ENCODE results near the gene RGS10. TPM values are rescaled to one million over a fixed set of nuclear protein-coding genes. Genes with fewer than 3 reads are reported as not detected.

RGS10 gene
- total RNA-seq, 1 donor from 2014 or later, result 5.6 TPM

DNA sequence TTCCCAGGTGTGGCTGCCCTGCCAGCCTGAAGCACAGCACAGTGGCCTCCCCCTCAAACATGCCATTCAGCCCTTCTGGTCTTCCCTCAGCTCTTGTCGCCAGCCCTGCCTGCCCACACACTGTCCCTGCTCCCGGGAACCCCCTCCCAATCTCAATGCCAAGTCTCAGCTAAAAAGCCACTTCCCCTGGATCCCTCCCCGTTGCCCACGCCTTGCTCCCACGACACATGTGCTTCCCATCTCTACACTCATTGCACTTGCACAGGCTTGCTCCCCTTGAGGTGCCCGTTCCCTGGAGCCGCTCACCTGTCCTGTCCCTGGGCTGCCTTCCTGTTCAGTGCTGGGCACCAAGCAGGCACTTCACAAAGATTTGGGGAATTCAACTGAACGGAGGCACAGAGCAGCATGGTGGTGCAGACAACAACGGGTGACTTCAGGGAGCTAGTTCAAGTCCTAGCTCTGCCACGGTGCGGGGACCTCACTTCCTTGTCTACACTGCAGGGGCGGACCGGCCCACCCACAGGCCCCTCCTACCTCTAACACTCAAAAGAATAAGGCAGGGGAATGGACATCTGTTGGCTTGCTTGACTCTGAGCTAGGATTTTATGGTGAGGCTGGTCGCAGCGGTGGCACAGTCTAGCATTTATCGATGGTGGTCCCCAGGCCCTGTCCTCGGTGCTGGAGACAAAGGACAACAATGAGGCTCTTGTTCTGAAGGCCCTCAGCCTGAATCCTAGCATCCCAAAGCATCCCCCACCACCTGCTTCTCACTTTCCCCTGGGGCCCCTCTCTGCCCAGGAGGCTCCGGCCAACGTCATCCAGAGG, 18.4 kb downstream of the RGS10 start:
- TF ChIP-seq, protein P1, sequence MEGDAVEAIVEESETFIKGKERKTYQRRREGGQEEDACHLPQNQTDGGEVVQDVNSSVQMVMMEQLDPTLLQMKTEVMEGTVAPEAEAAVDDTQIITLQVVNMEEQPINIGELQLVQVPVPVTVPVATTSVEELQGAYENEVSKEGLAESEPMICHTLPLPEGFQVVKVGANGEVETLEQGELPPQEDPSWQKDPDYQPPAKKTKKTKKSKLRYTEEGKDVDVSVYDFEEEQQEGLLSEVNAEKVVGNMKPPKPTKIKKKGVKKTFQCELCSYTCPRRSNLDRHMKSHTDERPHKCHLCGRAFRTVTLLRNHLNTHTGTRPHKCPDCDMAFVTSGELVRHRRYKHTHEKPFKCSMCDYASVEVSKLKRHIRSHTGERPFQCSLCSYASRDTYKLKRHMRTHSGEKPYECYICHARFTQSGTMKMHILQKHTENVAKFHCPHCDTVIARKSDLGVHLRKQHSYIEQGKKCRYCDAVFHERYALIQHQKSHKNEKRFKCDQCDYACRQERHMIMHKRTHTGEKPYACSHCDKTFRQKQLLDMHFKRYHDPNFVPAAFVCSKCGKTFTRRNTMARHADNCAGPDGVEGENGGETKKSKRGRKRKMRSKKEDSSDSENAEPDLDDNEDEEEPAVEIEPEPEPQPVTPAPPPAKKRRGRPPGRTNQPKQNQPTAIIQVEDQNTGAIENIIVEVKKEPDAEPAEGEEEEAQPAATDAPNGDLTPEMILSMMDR (IDR thresholded peaks at IDR 0.05; ENCODE audit: borderline replicate concordance), result no peak
- Histone ChIP-seq H3K4me3 (no peak overlapping the region), H3K4me1 (no peaks in the 10 kb centered on the region), H3K27ac (replicated peaks) (no peak overlapping the region), H3K36me3 (no peaks in the 10 kb centered on the region), H3K27me3 (ENCODE audit: low read depth) (peaks cover 12% of the 10 kb centered on the region), H3K9me3 (replicated peaks) (no peaks in the 10 kb centered on the region)
- no peak for DNase-seq
- intact Hi-C loops (cut with micrococcal nuclease), result no loop called here

DNA sequence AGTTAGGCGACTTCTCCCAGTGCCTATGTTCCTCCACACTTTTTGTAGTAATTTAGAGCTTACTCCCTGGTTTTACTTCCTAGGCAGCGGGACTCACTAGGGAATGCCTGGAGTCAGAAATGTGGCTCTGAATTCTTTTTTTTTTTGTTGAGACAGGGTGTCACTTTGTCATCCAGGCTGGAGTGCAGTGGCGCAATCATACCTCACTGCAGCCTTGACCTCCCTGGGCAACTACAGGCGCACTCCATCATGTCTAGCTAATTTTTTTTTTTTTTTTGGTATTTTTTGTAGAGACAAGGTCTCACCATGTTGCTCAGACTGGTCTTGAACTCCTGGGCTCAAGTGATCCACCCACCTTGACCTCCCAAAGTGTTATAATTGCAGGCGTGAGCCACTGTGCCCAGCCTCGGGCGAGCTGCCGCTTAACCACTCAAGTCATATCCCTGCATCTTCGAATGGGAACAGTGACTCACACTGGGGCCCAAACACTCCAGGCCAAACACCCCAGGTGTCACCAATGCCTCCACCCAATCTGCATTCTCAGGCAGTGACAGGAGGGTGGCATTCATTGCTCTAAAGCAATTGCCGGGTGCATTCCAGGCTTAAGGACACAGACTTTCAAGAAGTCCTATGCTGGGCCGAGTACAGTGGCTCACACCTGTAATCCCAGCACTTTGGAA, 19.6 kb downstream of the RGS10 start:
- H3K36me3 ChIP-seq, result no peaks in the 10 kb centered on the region
- no peaks in the 10 kb centered on the region for H3K9me3 ChIP-seq (replicated peaks)
- H3K27me3 ChIP-seq (ENCODE audit: low read depth), result peaks cover 12% of the 10 kb centered on the region
- H3K4me3 ChIP-seq, result no peak overlapping the region
- H3K27ac ChIP-seq (replicated peaks), result no peak overlapping the region
- no peak for DNase-seq
- intact Hi-C loops (cut with micrococcal nuclease), result no loop called here
- H3K4me1 ChIP-seq, result no peaks in the 10 kb centered on the region
- TF ChIP-seq, protein P1 (IDR thresholded peaks at IDR 0.05; ENCODE audit: borderline replicate concordance), result no peak

DNA sequence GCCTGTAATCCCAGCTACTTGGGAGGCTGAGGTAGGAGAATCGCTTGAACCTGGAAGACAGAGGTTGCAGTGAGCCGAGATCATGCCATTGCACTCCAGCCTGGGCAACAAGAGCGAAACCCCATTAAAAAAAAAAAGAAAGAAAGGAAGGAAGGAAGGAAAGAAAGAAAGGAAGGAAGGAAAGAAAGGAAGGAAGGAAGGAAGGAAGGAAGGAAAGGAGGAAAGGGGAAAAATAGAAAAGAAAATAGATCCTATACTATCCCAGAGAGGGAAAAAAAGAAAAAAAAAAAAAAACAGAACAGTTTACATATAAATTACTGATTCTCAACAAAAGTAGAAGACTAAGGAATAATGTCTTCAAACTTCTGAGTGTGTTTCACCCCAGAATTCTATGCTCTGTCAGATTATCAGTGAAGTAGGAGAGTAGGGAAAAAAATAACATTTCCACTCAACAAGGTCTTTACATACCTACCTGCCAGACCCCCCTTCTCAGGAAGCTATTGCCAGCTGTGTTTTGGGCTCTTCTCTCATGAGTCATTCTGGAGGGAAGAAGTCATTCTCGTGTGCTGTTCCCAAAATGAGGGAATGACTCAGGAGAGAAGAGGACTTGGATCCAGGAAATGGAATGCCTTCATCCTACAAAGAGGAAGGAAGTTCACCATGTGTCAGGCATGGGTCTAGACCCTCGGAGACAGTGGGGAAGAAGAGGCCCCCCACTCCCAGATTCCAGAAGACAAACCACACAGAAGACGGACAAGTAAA, 20.9 kb downstream of the RGS10 start:
- H3K27me3 ChIP-seq (ENCODE audit: low read depth), result peaks cover 12% of the 10 kb centered on the region
- no peaks in the 10 kb centered on the region for H3K36me3 ChIP-seq
- no peak overlapping the region for H3K4me3 ChIP-seq
- intact Hi-C loops (cut with micrococcal nuclease), result no loop called here
- TF ChIP-seq, protein P1 (IDR thresholded peaks at IDR 0.05; ENCODE audit: borderline replicate concordance), result no peak
- no peak for DNase-seq
- no peaks in the 10 kb centered on the region for H3K9me3 ChIP-seq (replicated peaks)
- no peak overlapping the region for H3K27ac ChIP-seq (replicated peaks)
- peaks cover 1% of the 10 kb centered on the region for H3K4me1 ChIP-seq

DNA sequence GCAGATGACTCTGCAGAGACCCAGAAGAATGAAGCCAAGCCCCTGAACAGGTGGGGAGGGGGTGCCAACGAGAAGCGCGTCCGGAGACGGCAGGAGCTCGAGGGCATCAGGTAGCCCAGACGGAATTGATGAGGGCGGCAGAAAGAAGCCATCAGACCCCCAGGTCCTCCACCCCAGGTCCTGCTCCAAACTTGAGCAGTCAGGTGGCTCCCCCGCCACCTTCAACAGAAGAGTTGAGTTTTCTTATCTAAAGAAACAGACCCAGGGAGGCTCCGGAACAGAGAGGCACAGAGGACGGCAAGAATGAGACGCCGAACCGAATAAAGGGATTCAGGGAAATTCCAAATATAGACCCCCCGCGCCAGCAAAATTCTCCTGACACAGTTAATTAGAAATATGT, 22.2 kb downstream of the RGS10 start:
- TF ChIP-seq, protein P1 (IDR thresholded peaks at IDR 0.05; ENCODE audit: borderline replicate concordance), result no peak
- intact Hi-C loops (cut with micrococcal nuclease), result no loop called here
- Histone ChIP-seq H3K27ac (replicated peaks) (no peak overlapping the region), H3K4me1 (peaks cover 15% of the 10 kb centered on the region), H3K27me3 (ENCODE audit: low read depth) (peaks cover 12% of the 10 kb centered on the region), H3K4me3 (no peak overlapping the region), H3K36me3 (no peaks in the 10 kb centered on the region), H3K9me3 (replicated peaks) (no peaks in the 10 kb centered on the region)
- no peak for DNase-seq

DNA sequence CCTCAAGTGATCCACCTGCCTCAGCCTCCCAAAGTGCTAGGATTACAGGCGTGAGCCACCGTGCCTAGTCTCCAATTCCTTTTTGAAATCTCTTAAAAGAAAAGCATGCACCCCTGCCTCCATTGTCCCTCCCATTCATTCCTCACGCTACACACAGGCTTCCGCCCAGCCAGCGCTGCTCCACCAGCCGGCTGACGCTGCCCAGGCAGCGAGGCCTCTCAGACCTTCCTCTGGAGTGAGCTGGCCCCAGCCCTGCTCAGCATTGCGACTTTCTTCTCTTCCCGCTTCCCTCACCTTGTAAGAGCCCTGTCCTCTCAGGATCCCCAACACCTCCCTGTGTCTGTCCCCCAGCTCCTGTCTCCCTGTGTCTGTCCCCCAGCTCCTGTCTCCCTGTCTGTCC, 23.6 kb downstream of the RGS10 start:
- TF ChIP-seq, protein P1 (IDR thresholded peaks at IDR 0.05; ENCODE audit: borderline replicate concordance), result no peak
- H3K36me3 ChIP-seq, result no peaks in the 10 kb centered on the region
- H3K9me3 ChIP-seq (replicated peaks), result no peaks in the 10 kb centered on the region
- peaks cover 12% of the 10 kb centered on the region for H3K27me3 ChIP-seq (ENCODE audit: low read depth)
- no peak overlapping the region for H3K27ac ChIP-seq (replicated peaks)
- no peak for DNase-seq
- intact Hi-C loops (cut with micrococcal nuclease), result no loop called here
- no peak overlapping the region for H3K4me3 ChIP-seq
- peaks cover 23% of the 10 kb centered on the region for H3K4me1 ChIP-seq

Data from left ventricle myocardium inferior (tissue), 1 donor.